KBM-7 (cell line): ENCODE measurements around the gene RIPOR2.
"Not testable (repeated sequence)": the region's sequence is repeated elsewhere in the genome, so short reads cannot be mapped to it uniquely, and the experiment has no call there.

Source experiments
- DNase-seq: peaks from one replicate; pipeline ENCODE4 v3.0.0-alpha.2; 2015
- in situ Hi-C: fragments of 300-500 bp; cut with MboI; formaldehyde crosslinking; loops from 2 replicates; pipeline ENCODE4 v1.14.3; 2020; ENCODE audit warnings: low sequenced_read_pairs, low pct_unique_long_range_greater_than_20kb, mixed read lengths

RIPOR2 gene

GRCh38 chr6:24887545-24888140 lies 48.1 kb downstream of the RIPOR2 start:
- in situ Hi-C loops = no loop called here

GRCh38 chr6:24883618-24884017 lies 52.1 kb downstream of the RIPOR2 start:
- in situ Hi-C loops = no loop called here
- DNase-seq = peak; percentile 30

More at GRCh38 chr6:24887545-24888140, 48.1 kb downstream of the RIPOR2 start:
- no peak for DNase-seq

- in situ Hi-C loops = no loop called here
- no peak for DNase-seq
Measured at GRCh38 chr6:24882835-24883555, 52.8 kb downstream of the RIPOR2 start.

DNA sequence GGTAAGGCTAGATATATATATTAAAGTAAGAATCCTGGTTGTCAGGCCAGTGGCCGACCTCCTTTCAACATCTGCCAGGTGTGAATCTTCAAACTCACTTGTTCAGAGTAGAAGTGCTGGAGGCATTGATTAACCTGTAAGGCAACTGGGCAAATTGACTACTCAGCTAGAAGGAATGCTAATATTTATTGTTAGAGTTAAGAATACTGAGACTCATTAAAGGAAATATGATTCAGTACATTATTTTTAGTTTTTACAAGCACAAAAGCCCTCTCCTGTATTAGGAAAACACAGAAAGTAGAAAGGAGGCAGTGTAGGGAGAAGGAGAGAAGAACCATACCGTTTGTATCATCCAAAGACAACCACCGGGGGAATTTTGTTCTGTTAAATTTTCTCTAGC lies 53.5 kb downstream of the RIPOR2 start:
- DNase-seq = no peak
- in situ Hi-C loops = no loop called here

DNA sequence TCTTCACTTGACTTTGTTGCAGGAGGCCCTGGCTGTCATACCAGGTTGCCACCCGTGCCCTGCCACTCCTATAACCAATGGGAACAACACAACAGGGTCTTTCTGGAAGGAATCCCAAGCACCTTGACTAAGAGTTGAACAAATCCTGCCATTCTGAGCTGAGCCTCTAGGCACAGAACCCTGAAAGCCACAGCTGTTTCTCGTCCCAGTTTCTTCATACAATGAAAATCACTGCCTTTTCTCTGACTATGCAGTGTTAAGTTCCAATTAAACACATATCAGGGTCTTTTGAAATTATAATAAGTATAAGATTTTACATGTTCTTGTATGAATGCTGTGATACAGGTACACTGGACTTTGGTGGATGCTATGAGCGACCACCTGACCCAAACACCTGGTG lies 54.4 kb downstream of the RIPOR2 start:
- no peak for DNase-seq
- in situ Hi-C loops = no loop called here

DNA sequence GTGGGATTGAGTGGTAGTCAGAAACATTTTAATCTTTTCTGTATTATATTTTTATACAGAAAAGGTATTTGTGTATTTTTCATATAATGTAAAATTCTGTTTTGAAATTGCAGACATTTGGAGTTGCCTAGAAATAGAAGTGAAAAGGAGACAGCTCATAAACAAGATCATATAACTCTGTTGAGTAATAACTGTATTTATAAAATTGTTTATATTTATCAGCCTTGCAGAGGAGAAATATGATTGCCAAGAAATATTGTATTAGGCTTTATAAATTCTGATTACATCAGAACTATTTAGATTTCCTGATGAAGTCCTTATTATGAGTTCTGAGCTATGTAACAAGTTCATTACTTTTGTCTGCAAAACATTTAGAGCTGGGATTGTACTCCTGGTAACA lies 55.3 kb downstream of the RIPOR2 start:
- no peak for DNase-seq
- in situ Hi-C loops = no loop called here

DNA sequence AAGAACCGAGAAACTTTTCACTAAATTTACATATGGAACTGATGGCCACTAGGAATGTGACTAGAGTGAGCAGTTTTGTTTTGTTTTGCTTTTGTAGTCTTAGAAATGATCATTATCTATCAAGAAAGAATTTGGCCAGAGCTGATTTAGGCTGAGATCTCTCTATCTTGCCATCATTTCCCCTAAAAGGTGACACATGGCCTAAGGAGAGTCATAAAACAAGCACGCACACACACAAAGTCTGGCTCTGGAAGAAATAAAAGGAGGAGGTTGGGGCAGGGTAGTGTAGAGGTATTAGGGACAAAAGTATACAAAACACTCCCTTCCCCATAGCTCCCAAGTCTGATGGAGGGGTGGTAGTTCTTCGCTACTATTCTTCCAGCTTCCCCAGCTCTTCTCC lies 56.4 kb downstream of the RIPOR2 start:
- in situ Hi-C loops = no loop called here
- DNase-seq = no peak

- in situ Hi-C loops, DNase-seq: not testable (repeated sequence)
Measured at GRCh38 chr6:24877747-24878146, 58.0 kb downstream of the RIPOR2 start.

DNA sequence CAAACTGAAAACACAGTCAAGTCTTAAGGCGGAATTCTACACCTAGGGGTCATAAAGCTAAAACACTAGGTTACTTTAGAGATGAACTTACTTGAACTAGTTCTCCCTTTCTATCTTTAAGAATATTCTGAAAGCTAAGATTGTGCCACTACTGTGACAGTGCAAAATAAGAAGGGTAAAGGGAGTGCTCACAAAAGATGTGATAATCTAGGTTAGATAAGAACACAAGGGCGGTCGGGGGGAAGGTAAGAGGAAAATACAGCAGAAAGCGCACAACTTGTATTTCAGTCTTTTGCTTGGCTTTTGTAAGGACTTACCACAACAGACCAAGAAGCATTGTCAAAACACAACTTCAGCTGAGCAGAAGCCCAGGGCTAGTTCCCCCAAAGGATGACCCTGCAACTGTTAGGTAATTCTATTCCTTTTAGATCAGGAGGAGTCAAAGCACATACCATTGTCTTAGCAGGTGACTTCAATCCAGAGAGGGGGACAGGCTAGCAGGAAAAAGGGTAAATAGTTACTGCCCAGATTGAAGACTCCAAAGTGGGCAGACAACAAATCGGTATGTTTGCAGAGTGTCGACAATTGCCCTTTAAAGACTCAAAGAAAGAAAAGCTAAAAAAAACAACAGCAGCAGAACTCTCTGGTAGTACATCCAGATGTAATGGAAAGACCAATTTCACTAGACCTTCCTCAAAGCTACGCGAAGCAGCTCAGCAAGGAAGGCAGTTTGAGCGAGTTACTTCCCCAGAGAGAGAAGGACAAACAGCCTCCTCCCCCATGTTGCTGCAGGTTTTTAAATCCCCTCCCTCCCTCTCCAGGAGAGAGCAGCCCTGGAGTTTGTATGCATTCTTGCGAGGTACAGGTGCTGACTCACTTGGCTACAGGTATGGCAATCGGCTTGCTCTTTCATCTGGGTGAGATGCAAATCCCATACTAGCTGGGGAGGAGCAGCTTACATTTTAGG lies 59.0 kb downstream of the RIPOR2 start:
- in situ Hi-C loops = no loop called here
- no peak for DNase-seq

DNA sequence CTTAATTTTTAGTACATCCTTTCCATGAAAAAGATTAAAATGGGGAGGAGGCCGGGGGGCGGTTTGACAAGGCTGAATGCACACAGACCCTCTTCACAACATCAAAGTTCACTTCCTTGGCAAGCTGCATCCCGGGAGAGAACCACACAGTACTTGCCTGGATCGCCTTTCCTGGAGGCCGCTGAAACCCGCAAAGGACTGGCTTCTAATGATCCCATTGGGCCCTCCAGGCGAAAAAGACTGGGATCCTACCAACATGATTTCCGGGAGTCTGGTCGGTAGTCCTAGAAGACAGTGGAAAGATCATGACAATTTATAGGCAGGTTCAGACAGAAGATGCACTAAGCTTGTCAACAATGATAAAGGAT lies 60.2 kb downstream of the RIPOR2 start:
- in situ Hi-C loops = no loop called here
- no peak for DNase-seq

GRCh38 chr6:24874776-24875533 lies 60.8 kb downstream of the RIPOR2 start:
- DNase-seq = no peak
- in situ Hi-C loops = no loop called here

DNA sequence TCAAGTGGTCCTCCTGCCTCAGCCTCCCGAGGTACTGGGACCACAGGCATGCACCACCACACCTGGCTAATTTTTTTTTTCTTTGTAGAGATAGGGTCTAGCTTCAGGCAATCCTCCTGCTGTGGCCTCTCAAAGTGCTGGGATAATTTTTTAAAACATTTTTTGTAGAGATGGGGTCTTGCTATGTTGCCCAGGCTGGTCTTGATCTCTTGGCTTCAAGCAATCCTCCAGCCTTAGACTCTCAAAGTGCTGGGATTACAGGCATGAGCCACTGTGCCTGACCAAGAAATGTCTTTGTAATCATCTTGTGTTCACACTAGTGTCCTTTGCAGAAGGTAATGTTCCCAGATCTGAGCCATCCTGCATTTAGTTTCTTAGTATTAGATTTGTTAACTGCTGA lies 61.6 kb downstream of the RIPOR2 start:
- no peak for DNase-seq
- in situ Hi-C loops = no loop called here

DNA sequence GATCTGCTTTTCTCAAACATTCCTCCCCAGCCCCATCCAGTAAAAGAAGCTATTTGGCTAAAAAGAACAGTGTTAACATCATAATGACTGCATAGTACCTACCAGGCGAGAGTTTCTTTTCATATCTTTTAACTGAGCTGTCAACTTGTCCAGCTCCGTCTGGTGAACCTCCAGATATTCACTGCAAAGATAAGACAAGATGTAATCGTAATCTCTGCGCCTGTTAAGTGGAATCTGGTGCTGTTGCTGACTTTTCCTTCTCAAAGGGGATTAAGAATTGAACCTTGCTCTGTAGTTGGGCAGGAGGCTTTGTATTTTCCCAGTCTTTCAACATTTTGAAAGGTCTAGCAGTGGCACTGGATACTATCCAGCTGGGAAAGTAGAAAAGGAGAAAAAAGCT lies 63.0 kb downstream of the RIPOR2 start:
- DNase-seq = no peak
- in situ Hi-C loops = no loop called here

GRCh38 chr6:24868765-24869164 lies 67.0 kb downstream of the RIPOR2 start:
- no peak for DNase-seq
- in situ Hi-C loops = no loop called here

GRCh38 chr6:24867104-24867703 lies 68.6 kb downstream of the RIPOR2 start:
- in situ Hi-C loops = no loop called here
- DNase-seq = no peak

DNA sequence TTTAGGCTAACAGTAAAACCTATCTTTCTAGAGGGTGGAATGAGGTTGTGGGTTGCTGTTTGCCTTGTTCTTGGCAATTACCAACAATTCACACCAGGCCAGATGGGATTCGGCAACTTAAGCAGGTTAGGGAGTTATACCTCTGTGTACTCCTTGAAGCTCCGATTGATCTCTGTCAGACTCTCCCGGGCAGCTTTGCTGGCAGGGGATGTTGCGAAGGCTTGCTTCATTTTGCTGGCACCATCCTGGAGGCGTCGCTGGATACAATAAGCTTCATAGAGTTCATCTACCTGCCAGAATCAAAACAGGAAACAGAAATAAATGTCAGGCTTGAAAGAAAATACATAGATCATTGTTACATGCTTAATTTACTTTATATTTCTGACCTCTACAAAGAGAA lies 70.6 kb downstream of the RIPOR2 start:
- no peak for DNase-seq
- in situ Hi-C loops = no loop called here

DNA sequence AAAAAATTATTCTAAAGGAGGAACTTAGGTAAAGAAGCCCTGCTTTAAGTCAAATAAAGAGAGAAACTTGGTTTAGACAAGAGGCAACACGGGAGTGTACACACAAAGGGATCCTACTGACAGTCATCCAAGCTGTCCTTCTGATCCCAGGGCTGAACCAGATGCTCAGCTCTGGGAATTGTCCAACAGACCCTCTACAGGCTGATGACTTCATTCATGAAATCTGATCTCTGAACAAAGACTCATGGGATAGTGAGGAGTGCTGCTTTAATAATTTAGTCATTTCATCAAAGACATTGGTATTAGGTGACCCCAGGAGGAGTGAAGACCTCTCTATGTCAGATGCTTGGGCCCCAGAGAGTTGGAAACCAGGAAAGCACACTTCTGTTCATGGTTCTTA lies 71.4 kb downstream of the RIPOR2 start:
- no peak for DNase-seq
- in situ Hi-C loops = no loop called here

- in situ Hi-C loops = no loop called here
Measured at GRCh38 chr6:24861934-24862333, 73.8 kb downstream of the RIPOR2 start.

DNA sequence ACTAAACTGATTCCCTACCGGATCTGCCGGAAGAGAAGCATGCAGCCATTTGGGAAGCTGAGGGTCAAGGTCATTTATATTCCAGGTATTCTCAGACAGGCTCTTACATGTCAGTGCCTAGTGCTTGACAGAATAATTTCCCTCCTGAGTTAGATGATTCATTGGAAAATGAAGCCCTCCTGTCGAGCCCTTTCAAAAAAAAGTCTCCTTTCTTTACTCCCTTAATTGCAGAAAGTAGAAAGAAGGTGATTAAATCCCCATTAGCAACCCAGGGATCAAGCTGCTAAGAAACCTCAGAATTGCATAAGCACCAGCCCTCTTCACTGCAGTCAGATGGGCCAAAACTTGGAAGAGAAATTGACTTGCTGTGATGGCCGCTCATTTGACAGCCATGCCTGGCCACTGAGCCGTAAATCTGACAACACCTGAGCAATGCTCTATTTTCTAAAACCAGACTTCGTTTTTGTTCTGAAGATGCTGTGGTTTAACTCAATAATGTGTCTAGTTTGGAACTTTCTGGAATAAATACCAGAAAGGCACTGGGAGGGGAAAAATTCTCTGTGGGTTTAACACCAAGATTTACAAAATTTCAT lies 76.1 kb downstream of the RIPOR2 start:
- peak; percentile 15 for DNase-seq
- in situ Hi-C loops = no loop called here

More at GRCh38 chr6:24861934-24862333, 73.8 kb downstream of the RIPOR2 start:
- DNase-seq = peak; percentile 57
